ENCODE data around the gene CCDC170. TPM values are rescaled to one million over a fixed set of nuclear protein-coding genes. Genes with fewer than 3 reads are reported as not detected.
"Not testable (repeated sequence)": the region's sequence is repeated elsewhere in the genome, so short reads cannot be mapped to it uniquely, and the experiment has no call there.

CCDC170 gene
- 0.15 TPM in 1 of 2 replicates, not detected in the other for total RNA-seq

DNA sequence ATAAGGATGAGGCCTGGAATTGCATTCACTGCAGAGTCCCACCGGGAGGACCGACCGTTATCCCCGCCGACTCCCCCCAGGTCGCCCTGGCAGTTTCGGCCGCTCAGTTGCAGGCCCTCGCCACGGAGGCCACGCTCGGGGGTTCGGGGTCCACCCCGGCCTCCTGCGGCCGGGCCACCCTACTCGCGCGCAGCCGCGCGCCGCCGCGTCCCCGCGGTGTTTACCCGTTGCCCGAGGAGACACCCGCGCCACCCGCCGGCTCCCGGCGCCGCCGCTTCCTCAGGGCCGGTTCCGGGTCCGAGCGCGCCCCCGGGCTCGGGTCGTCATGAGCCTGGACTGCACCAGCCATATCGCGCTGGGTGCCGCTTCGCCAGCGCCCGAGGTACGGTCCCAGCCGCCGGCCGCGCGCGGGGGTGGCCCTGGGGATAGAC lies at the start of gene CCDC170:
Gene CCDC170 (plus strand): TSS at position 214 of the 431 bp plus-strand sequence. CDS start 112 bp downstream, at position 326.
- Mint-ChIP-seq H3K36me3 (ENCODE audit: low read depth) (no peaks in the 10 kb centered on the region), H3K9me3 (no peaks in the 10 kb centered on the region), H3K4me1 (ENCODE audit: low read depth) (peaks cover 21% of the 10 kb centered on the region), H3K4me3 (peak within 1 kb of the TSS; percentile 83), H3K27ac (no peak within 1 kb of the TSS), H3K27me3 (ENCODE audit: insufficient read depth) (peaks cover 54% of the 10 kb centered on the region)
- DNase-seq (ENCODE audit: low spot score) = no peak
- intact Hi-C loops (cut with micrococcal nuclease) = no loop called here

DNA sequence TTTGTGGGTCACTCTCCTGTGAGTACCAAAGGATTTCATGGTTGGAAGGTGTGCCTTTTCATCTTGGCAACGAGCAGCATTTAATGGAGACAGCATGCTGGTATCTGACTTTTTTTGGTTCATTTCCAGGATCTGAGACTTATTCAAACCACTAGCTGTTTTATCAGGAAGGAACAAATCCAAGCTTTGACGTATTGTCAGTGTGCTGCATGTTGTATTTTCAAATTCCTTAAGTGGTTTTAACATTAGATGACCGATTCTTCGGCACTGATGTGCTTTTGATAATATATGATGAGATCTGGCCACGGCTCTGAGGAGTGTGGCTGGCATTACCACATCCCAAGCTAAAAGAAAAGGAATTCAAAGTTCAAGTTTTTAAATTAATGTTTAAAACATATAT lies 48.3 kb upstream of the CCDC170 start:
- Mint-ChIP-seq H3K9me3 (no peaks in the 10 kb centered on the region), H3K27me3 (ENCODE audit: insufficient read depth) (no peaks in the 10 kb centered on the region), H3K4me1 (ENCODE audit: low read depth) (peaks cover 15% of the 10 kb centered on the region), H3K36me3 (ENCODE audit: low read depth) (peaks cover 8% of the 10 kb centered on the region), H3K27ac (no peak overlapping the region), H3K4me3 (no peak overlapping the region)
- intact Hi-C loops (cut with micrococcal nuclease) = no loop called here
- DNase-seq (ENCODE audit: low spot score) = no peak

DNA sequence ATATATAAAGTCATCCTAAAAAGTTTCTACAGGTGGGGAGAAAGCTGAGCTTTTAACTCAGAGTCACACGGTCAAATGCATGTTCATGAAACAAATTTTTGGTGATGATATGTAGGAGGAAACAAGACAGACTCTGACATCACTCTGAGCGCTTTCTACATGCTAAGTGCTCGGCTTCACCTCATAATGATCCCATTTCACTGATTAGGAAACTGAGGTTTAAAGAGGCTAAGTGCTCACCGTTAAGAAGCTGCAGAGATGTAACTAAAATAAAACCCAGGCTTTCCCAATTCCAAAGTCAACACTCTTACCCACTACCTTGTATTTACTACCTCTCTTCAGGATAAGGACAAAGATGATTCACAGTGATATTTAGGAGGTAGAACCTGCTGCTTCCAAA lies 46.6 kb upstream of the CCDC170 start:
- no peak overlapping the region for H3K4me3 Mint-ChIP-seq
- peaks cover 3% of the 10 kb centered on the region for H3K27me3 Mint-ChIP-seq (ENCODE audit: insufficient read depth)
- peaks cover 6% of the 10 kb centered on the region for H3K4me1 Mint-ChIP-seq (ENCODE audit: low read depth)
- intact Hi-C loops (cut with micrococcal nuclease) = no loop called here
- peaks cover 8% of the 10 kb centered on the region for H3K36me3 Mint-ChIP-seq (ENCODE audit: low read depth)
- no peaks in the 10 kb centered on the region for H3K9me3 Mint-ChIP-seq
- DNase-seq (ENCODE audit: low spot score) = no peak
- H3K27ac Mint-ChIP-seq = no peak overlapping the region

GRCh38 chr6:151448623-151449022 lies 45.2 kb upstream of the CCDC170 start:
- no peak overlapping the region for H3K4me3 Mint-ChIP-seq
- peaks cover 8% of the 10 kb centered on the region for H3K4me1 Mint-ChIP-seq (ENCODE audit: low read depth)
- DNase-seq (ENCODE audit: low spot score) = no peak
- peaks cover 6% of the 10 kb centered on the region for H3K36me3 Mint-ChIP-seq (ENCODE audit: low read depth)
- H3K9me3 Mint-ChIP-seq = no peaks in the 10 kb centered on the region
- no peak overlapping the region for H3K27ac Mint-ChIP-seq
- intact Hi-C loops (cut with micrococcal nuclease) = no loop called here
- peaks cover 4% of the 10 kb centered on the region for H3K27me3 Mint-ChIP-seq (ENCODE audit: insufficient read depth)

DNA sequence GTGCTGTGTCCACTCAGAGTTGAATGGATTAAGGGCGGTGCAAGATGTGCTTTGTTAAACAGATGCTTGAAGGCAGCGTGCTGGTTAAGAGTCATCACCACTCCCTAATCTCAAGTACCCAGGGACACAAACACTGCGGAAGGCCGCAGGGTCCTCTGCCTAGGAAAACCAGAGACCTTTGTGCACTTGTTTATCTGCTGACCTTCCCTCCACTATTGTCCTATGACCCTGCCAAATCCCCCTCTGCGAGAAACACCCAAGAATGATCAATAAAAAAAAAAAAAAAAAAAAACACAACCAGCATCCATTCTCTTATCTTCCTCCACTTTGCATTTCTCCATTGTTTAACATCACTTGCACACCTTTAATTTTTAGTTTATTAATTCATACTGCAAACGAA lies 42.9 kb upstream of the CCDC170 start:
- not testable (repeated sequence) for DNase-seq (ENCODE audit: low spot score); H3K36me3 Mint-ChIP-seq (ENCODE audit: low read depth); H3K9me3 Mint-ChIP-seq; H3K27me3 Mint-ChIP-seq (ENCODE audit: insufficient read depth)
- H3K4me3 Mint-ChIP-seq = peak overlapping the region; percentile 97
- intact Hi-C loops (cut with micrococcal nuclease) = loop anchor here (5.0 to 10.0 kb wide), 4 partner anchors 251 to 1704 kb away; partner anchors contain the start of genes NUP43, PCMT1 and ULBP1
- peaks cover 23% of the 10 kb centered on the region for H3K4me1 Mint-ChIP-seq (ENCODE audit: low read depth)
- H3K27ac Mint-ChIP-seq = peak overlapping the region; percentile 90

- H3K27me3 Mint-ChIP-seq (ENCODE audit: insufficient read depth) = peaks cover 4% of the 10 kb centered on the region
- H3K4me3 Mint-ChIP-seq = peak overlapping the region; percentile 97
- H3K9me3 Mint-ChIP-seq = no peaks in the 10 kb centered on the region
- peaks cover 9% of the 10 kb centered on the region for H3K36me3 Mint-ChIP-seq (ENCODE audit: low read depth)
- H3K27ac Mint-ChIP-seq = peak overlapping the region; percentile 90
- H3K4me1 Mint-ChIP-seq (ENCODE audit: low read depth) = peaks cover 27% of the 10 kb centered on the region
- DNase-seq (ENCODE audit: low spot score) = no peak
- intact Hi-C loops (cut with micrococcal nuclease) = loop anchor here (5.0 to 10.0 kb wide), 4 partner anchors 251 to 1704 kb away; partner anchors contain the start of genes NUP43, PCMT1 and ULBP1
Measured at GRCh38 chr6:151451417-151451949, 42.3 kb upstream of the CCDC170 start.

DNA sequence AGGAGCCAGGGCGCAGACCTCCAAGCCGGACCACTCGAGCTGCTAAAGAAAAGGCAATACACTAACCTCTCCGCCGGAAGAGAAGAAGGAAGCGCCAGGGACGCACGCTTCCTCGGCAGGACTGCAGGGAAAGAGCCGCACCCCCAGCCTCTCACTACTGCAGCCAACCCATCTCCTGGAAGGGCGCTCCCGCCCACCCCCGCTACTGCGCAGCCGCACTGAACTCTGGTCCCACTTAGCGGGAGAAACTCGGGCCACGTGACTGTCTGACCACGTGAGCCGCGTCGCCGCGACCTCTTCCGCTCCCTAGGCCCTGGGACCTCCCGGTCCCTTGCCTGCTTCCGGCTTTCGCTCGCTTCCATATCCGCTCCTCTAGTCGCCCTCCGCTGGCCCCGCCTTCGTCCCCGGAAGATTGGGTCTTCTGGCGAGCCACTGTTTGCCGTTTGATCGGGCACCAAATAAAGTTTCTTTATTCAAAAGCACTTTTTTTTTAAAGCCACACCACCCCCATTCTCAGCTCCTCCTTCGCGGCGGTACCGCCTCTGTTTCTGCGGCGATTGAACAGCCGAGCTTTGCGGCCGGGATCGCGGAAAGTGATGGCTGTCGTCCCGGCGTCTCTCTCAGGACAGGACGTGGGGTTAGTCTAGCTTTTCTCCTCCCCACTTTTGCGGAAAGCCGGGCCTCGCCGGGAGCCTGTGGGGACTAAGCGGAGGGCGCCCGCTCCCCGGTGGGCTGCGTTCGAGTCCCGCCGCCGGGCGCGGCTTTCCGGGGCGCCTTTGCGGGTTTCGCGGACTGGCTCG lies 41.7 kb upstream of the CCDC170 start, which contains the start of gene RMND1:
Gene RMND1 (minus strand): TSS at position 177 of the 800 bp plus-strand sequence. CDS start 6,315 bp downstream, outside the sequence.
- DNase-seq (ENCODE audit: low spot score) = peak; percentile 99
- H3K4me3 Mint-ChIP-seq = peak within 1 kb of the TSS; percentile 97
- H3K36me3 Mint-ChIP-seq (ENCODE audit: low read depth) = peaks cover 13% of the 10 kb centered on the region
- intact Hi-C loops (cut with micrococcal nuclease) = loop anchor here (1.0 to 10.0 kb wide), 13 partner anchors 24 to 1705 kb away; partner anchors contain the start of genes FBXO5, MTRF1L, NUP43 and PCMT1
- peak within 1 kb of the TSS; percentile 90 for H3K27ac Mint-ChIP-seq
- H3K9me3 Mint-ChIP-seq = no peaks in the 10 kb centered on the region
- peaks cover 29% of the 10 kb centered on the region for H3K4me1 Mint-ChIP-seq (ENCODE audit: low read depth)
- peaks cover 4% of the 10 kb centered on the region for H3K27me3 Mint-ChIP-seq (ENCODE audit: insufficient read depth)

DNA sequence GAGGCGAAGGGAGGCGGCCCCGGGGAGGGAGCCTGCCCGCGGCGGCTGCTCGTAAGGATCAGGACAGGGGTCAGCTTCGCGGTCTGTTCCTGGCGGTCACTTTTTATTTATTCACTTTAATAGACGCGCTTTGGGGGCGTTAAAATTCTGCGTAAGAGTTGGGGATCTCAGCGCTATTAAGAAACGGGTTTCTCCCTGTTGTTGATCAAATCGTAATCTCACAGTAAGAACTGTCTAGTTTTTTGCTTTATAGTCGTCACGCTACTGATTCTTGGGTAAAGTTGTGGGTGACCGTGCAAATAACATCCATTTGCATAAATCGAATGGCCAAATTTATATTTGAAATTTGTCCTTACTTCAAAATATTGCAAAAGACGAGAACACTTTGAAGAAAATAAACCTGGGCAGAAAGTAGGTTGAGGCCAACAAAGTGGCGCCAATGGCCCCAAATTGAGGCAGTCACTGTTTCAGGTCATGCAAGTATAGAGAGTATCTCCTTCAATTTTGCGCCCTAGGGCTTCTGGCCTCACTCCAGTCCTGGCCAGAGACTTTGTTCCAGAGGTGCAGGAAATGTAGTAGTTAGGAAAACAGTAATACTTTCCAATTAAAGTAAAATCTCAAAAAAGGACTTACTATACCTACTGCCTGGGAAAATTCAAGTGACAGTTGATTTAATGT lies 40.9 kb upstream of the CCDC170 start:
- H3K27ac Mint-ChIP-seq = peak overlapping the region; percentile 80
- DNase-seq (ENCODE audit: low spot score) = no peak

DNA sequence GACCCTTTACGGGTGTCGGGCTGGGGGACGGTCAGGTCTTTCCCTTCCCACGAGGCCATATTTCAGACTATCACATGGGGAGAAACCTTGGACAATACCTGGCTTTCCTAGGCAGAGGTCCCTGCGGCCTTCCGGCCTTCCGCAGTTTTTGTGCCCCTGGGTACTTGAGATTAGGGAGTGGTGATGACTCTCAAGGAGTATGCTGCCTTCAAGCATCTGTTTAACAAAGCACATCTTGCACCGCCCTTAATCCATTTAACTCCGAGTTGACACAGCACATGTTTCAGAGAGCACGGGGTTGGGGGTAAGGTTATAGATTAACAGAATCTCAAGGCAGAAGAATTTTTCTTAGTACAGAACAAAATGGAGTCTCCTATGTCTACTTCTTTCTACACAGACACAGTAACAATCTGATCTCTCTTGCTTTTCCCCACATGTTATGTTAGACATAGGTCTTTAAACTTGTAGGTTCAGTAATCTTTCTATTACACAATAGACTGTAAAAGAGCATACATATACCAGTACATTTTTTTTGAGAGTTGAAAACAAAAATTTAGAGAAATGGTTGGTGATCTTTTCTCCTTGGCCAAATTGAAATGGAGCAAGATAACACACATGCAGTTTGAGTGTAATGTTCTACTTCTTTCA lies 37.9 kb upstream of the CCDC170 start:
- intact Hi-C loops (cut with micrococcal nuclease) = loop anchor here (10.0 kb wide), 2 partner anchors 471 to 1491 kb away; partner anchors contain the start of gene ULBP1
- H3K9me3 Mint-ChIP-seq; H3K27ac Mint-ChIP-seq; H3K4me3 Mint-ChIP-seq; H3K27me3 Mint-ChIP-seq (ENCODE audit: insufficient read depth); DNase-seq (ENCODE audit: low spot score): not testable (repeated sequence)
- H3K4me1 Mint-ChIP-seq (ENCODE audit: low read depth) = peaks cover 34% of the 10 kb centered on the region
- peaks cover 17% of the 10 kb centered on the region for H3K36me3 Mint-ChIP-seq (ENCODE audit: low read depth)

More for the DNA sequence above, 40.9 kb upstream of the CCDC170 start:
- H3K9me3 Mint-ChIP-seq = no peaks in the 10 kb centered on the region
- peaks cover 14% of the 10 kb centered on the region for H3K36me3 Mint-ChIP-seq (ENCODE audit: low read depth)
- H3K4me3 Mint-ChIP-seq = peak overlapping the region; percentile 97
- peaks cover 36% of the 10 kb centered on the region for H3K4me1 Mint-ChIP-seq (ENCODE audit: low read depth)
- intact Hi-C loops (cut with micrococcal nuclease) = loop anchor here (1.0 to 10.0 kb wide), 13 partner anchors 23 to 1706 kb away; partner anchors contain the start of genes FBXO5, MTRF1L, NUP43 and PCMT1
- peaks cover 4% of the 10 kb centered on the region for H3K27me3 Mint-ChIP-seq (ENCODE audit: insufficient read depth)

DNA sequence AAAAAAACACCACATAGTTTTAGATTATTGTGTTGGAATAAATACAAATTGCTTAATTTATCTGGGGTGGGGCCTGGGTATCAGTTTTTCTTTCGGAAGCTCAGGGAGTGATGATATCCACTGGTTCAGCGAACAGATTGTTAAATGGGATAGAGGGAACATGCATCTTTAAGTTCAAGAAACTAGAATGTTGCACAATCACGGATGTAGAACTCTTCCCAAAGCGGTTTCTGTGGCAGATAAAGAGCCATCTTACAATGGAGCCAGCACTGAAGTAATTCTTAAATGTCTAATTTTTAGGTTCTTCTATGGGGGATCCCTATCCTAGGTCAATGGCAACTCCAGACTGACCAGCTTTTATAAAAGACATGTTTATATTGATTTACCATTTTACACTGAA lies 32.1 kb upstream of the CCDC170 start:
- no peak for DNase-seq (ENCODE audit: low spot score)
- no peaks in the 10 kb centered on the region for H3K27me3 Mint-ChIP-seq (ENCODE audit: insufficient read depth)
- peaks cover 23% of the 10 kb centered on the region for H3K36me3 Mint-ChIP-seq (ENCODE audit: low read depth)
- H3K4me1 Mint-ChIP-seq (ENCODE audit: low read depth) = peaks cover 15% of the 10 kb centered on the region
- no peaks in the 10 kb centered on the region for H3K9me3 Mint-ChIP-seq
- no peak overlapping the region for H3K27ac Mint-ChIP-seq
- no peak overlapping the region for H3K4me3 Mint-ChIP-seq
- intact Hi-C loops (cut with micrococcal nuclease) = no loop called here

- Mint-ChIP-seq H3K9me3 (no peaks in the 10 kb centered on the region), H3K4me1 (ENCODE audit: low read depth) (peaks cover 13% of the 10 kb centered on the region), H3K27me3 (ENCODE audit: insufficient read depth) (no peaks in the 10 kb centered on the region), H3K36me3 (ENCODE audit: low read depth) (peaks cover 23% of the 10 kb centered on the region), H3K4me3 (no peak overlapping the region), H3K27ac (no peak overlapping the region)
- intact Hi-C loops (cut with micrococcal nuclease) = no loop called here
- DNase-seq (ENCODE audit: low spot score) = no peak
Measured at GRCh38 chr6:151464702-151465101, 29.1 kb upstream of the CCDC170 start.
